GM12864 (cell line): ENCODE data around the gene PA2G4.
A peak's percentile ranks its signal among the peaks of the same experiment; 100 is the strongest.

Experiments used
- DNase-seq: peaks from one replicate; pipeline ENCODE4 v3.0.0-alpha.2; 2011; ENCODE audit warnings: low read depth
- H3K4me3 ChIP-seq: 2 replicates; pipeline ENCODE4 v1.5.1; 2011; ENCODE audit warnings: mild to moderate bottlenecking, low read depth, low read length, control low read depth
- CTCF ChIP-seq: IDR thresholded peaks from 2 replicates; pipeline ENCODE4 v1.5.1; 2011; ENCODE audit warnings: low read depth, mild to moderate bottlenecking, moderate library complexity, low read length, control low read depth, inconsistent platforms; ENCODE audit errors: missing control alignments

Gene PA2G4

GRCh38 chr12:56158029-56158925, 53.9 kb downstream of the PA2G4 start, which contains the start of gene MYL6:
Gene MYL6 (plus strand): TSS chr12:56158359. CDS start chr12:56158402, 43 bp downstream.
- peak; percentile 96 for DNase-seq
- TF ChIP-seq CTCF = no peak
- peak within 1 kb of the TSS; percentile 80 for H3K4me3 ChIP-seq

- H3K4me3 ChIP-seq = peak overlapping the region; percentile 80
- no peak for TF ChIP-seq CTCF
- no peak for DNase-seq
These were observed 54.6 kb downstream of the PA2G4 start for GRCh38 chr12:56158926-56159461.

- H3K4me3 ChIP-seq = peak overlapping the region; percentile 80
- no peak for DNase-seq
- no peak for TF ChIP-seq CTCF
These were observed 55.3 kb downstream of the PA2G4 start for GRCh38 chr12:56159482-56160192.

- no peak for DNase-seq
- no peak for TF ChIP-seq CTCF
- peak overlapping the region; percentile 80 for H3K4me3 ChIP-seq
These were observed 55.9 kb downstream of the PA2G4 start for GRCh38 chr12:56160193-56160763.

- no peak for TF ChIP-seq CTCF
- no peak for DNase-seq
- peak overlapping the region; percentile 80 for H3K4me3 ChIP-seq
These were observed 56.7 kb downstream of the PA2G4 start for GRCh38 chr12:56160894-56161689.

GRCh38 chr12:56161690-56162351, 57.5 kb downstream of the PA2G4 start:
- no peak overlapping the region for H3K4me3 ChIP-seq
- DNase-seq = no peak

More at GRCh38 chr12:56161690-56162351, 57.5 kb downstream of the PA2G4 start:
- TF ChIP-seq CTCF = no peak
